ENCODE results near the gene SLCO3A1. TPM values are rescaled to one million over a fixed set of nuclear protein-coding genes. Genes with fewer than 3 reads are reported as not detected.
A peak's percentile ranks its signal among the peaks of the same experiment; 100 is the strongest.

The SLCO3A1 gene
- total RNA-seq, 4 donors from 2014 or later: 23.1 to 62.8 (median 35.1) TPM

GRCh38 chr15:92132982-92133755, 279.7 kb downstream of the SLCO3A1 start:
- peak in 1 of 2 donors; percentile 28 for DNase-seq (ENCODE audit: low spot score in 2 of 2)
- H3K4me3 ChIP-seq (ENCODE audit: low read depth, poor library complexity, severe bottlenecking): no peak overlapping the region
- no peak for TF ChIP-seq POLR2A (IDR thresholded peaks at IDR 0.05)
- TF ChIP-seq, protein P1, sequence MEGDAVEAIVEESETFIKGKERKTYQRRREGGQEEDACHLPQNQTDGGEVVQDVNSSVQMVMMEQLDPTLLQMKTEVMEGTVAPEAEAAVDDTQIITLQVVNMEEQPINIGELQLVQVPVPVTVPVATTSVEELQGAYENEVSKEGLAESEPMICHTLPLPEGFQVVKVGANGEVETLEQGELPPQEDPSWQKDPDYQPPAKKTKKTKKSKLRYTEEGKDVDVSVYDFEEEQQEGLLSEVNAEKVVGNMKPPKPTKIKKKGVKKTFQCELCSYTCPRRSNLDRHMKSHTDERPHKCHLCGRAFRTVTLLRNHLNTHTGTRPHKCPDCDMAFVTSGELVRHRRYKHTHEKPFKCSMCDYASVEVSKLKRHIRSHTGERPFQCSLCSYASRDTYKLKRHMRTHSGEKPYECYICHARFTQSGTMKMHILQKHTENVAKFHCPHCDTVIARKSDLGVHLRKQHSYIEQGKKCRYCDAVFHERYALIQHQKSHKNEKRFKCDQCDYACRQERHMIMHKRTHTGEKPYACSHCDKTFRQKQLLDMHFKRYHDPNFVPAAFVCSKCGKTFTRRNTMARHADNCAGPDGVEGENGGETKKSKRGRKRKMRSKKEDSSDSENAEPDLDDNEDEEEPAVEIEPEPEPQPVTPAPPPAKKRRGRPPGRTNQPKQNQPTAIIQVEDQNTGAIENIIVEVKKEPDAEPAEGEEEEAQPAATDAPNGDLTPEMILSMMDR (IDR thresholded peaks at IDR 0.05): no peak
- 90 to 93% methylated on average over 17 of the region's 17 CpGs for WGBS, 2 donors
- intact Hi-C loops (cut with DNase I; ENCODE audit: low total_unique reads): no loop called here

DNA sequence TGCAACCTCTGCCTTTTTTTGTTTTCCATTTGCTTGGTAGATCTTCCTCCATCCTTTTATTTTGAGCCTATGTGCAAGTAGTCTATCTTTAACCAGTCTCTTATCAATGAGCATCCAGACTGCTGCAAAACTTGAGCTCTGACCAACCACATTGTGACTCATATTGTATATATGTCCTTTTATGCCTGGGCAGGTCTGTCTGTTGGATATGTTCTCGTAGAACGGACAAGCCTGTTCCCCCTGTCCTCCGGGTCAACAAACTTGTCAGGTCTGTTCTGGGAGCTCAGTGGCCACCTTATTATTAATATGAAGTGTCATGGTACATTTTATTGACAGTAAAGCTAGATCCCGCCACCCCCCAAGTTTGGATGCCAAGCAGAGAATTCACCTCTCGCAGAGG, 287.3 kb downstream of the SLCO3A1 start:
- TF ChIP-seq, protein P1 (IDR thresholded peaks at IDR 0.05): no peak
- no peak for TF ChIP-seq POLR2A (IDR thresholded peaks at IDR 0.05)
- 84 to 97% methylated on average over 5 of the region's 5 CpGs for WGBS, 2 donors
- DNase-seq (ENCODE audit: low spot score in 2 of 2): peak in 1 of 2 donors; percentile 25
- intact Hi-C loops (cut with DNase I; ENCODE audit: low total_unique reads): no loop called here
- no peak overlapping the region for H3K4me3 ChIP-seq (ENCODE audit: low read depth, poor library complexity, severe bottlenecking)

DNA sequence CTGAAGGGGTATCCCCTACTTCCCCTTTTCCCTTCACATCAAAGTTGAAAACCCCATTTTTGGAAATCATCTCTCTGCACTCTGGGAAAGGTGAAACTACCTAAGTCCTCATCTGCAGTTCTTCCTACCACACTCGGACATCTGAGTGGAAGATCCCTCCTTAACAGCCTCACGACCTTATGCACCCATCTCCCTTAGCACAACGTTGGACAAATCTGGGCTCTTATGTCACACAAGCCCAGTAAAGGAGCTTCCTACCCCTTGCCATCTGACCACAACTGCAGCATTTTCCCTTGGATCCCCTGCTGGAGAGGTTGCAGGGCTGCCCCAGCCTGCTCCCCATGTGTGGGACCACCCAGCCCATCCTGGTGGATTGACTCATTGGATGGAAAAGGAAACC, 288.1 kb downstream of the SLCO3A1 start:
- intact Hi-C loops (cut with DNase I; ENCODE audit: low total_unique reads): no loop called here
- no peak for TF ChIP-seq POLR2A (IDR thresholded peaks at IDR 0.05)
- TF ChIP-seq, protein P1 (IDR thresholded peaks at IDR 0.05): no peak
- no peak overlapping the region for H3K4me3 ChIP-seq (ENCODE audit: low read depth, poor library complexity, severe bottlenecking)
- peak in 1 of 2 donors; percentile 49 for DNase-seq (ENCODE audit: low spot score in 2 of 2)
- 87 to 93% methylated on average over 3 of the region's 3 CpGs for WGBS, 2 donors

DNA sequence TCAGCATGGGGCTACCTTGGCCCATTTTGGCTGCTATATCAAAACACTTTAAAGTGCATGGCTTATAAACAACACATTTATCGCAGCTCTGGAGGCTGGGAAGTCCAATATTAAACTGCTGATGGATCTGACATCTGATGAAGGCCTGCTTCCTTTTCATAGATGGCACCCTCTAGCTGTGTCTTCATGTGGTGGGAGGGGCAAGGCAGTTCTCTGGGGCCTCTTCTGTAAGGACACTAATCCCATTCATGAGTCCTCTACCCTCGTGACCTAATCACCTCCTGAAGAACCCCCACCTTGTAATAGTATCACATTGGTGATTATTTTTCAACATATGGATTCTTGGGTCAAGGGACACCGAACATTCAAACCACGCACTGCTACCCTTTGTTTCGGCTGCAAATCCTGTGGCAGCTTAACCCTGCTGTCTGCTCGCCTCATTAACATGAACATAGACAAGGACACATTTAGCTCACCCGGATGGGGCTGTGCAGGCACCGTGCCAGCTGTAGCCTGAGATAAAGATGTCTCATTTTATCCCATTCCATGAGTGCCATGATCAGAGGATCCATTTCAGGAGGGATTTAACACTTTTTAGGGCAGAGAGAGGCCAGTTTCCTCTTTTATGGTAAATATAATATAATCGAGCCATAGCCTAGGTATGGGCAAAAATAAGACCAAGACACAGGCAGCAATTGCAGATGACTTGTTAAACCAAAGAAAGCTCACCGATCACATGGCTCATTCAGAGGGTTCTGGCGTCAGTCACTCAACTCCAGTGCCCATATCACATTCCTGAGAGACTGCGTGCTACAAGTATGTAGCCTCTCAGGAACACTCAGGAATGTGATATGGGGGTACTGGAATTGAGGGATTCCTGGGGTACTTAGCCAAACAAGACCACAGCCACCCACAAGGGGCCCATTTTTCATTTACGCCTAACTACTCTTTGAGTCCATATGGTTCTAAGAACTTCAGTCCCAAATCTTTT, 289.0 kb downstream of the SLCO3A1 start:
- WGBS, 2 donors: 85 to 93% methylated on average over 13 of the region's 13 CpGs
- H3K4me3 ChIP-seq (ENCODE audit: low read depth, poor library complexity, severe bottlenecking): no peak overlapping the region
- DNase-seq (ENCODE audit: low spot score in 2 of 2): peak in 1 of 2 donors; percentile 36
- intact Hi-C loops (cut with DNase I; ENCODE audit: low total_unique reads): no loop called here
- TF ChIP-seq, protein P1 (IDR thresholded peaks at IDR 0.05): no peak
- TF ChIP-seq POLR2A (IDR thresholded peaks at IDR 0.05): no peak

- DNase-seq (ENCODE audit: low spot score in 2 of 2): peak in 1 of 2 donors; percentile 58
- intact Hi-C loops (cut with DNase I; ENCODE audit: low total_unique reads): no loop called here
- WGBS, 2 donors: 95% methylated on average over 16 of the region's 16 CpGs
These were observed 290.3 kb downstream of the SLCO3A1 start for GRCh38 chr15:92143765-92144164.

More at GRCh38 chr15:92143765-92144164, 290.3 kb downstream of the SLCO3A1 start:
- H3K4me3 ChIP-seq (ENCODE audit: low read depth, poor library complexity, severe bottlenecking): no peak overlapping the region
- TF ChIP-seq POLR2A (IDR thresholded peaks at IDR 0.05): no peak
- TF ChIP-seq, protein P1 (IDR thresholded peaks at IDR 0.05): no peak
